Stimulated activated CD8-positive, alpha-beta memory T cell treated with anti-CD3 and anti-CD28 coated beads, Interleukin-4, amount 100 ng/mL, for 4 hours (primary cell): ENCODE data around the gene BHLHE23.
A peak's percentile ranks its signal among the peaks of the same experiment; 100 is the strongest.

ENCODE experiments used
- DNase-seq, 2 donors: peaks; one replicate each; pipeline ENCODE4 v3.0.0-alpha.2; 2020; ENCODE audit warnings: low read depth in 2 of 2, low spot score in 1 of 2

BHLHE23 gene

GRCh38 chr20:62975812-62976508 lies 30.8 kb downstream of the BHLHE23 start:
- DNase-seq: no peak

- DNase-seq: no peak
Observed at GRCh38 chr20:62975251-62975760, 31.5 kb downstream of the BHLHE23 start.

GRCh38 chr20:62972845-62973745 lies 33.7 kb downstream of the BHLHE23 start:
- no peak for DNase-seq

GRCh38 chr20:62971950-62972844 lies 34.6 kb downstream of the BHLHE23 start:
- peak; percentile 60 to 67 for DNase-seq

GRCh38 chr20:62971211-62971949 lies 35.4 kb downstream of the BHLHE23 start:
- no peak for DNase-seq

GRCh38 chr20:62970307-62971210 lies 36.2 kb downstream of the BHLHE23 start:
- DNase-seq: no peak

GRCh38 chr20:62969939-62970306 lies 36.8 kb downstream of the BHLHE23 start:
- no peak for DNase-seq

GRCh38 chr20:62969179-62969760 lies 37.5 kb downstream of the BHLHE23 start:
- DNase-seq: no peak

GRCh38 chr20:62968378-62969178 lies 38.2 kb downstream of the BHLHE23 start:
- DNase-seq: no peak

- DNase-seq: no peak
Observed at GRCh38 chr20:62967628-62968351, 39.0 kb downstream of the BHLHE23 start.

GRCh38 chr20:62967149-62967501 lies 39.6 kb downstream of the BHLHE23 start:
- DNase-seq: no peak

- no peak for DNase-seq
Observed at GRCh38 chr20:62966212-62967148, 40.3 kb downstream of the BHLHE23 start.

GRCh38 chr20:62965363-62965771 lies 41.4 kb downstream of the BHLHE23 start:
- no peak for DNase-seq

GRCh38 chr20:62964700-62965099 lies 42.1 kb downstream of the BHLHE23 start:
- DNase-seq: no peak

GRCh38 chr20:62963614-62964397 lies 43.0 kb downstream of the BHLHE23 start:
- no peak for DNase-seq
